NK-92 treated with Interleukin-12 subunit alpha and Interleukin-12 subunit beta, amount 100 ng/mL, for 24 hours (cell line): Measurements from ENCODE around the gene GOLGB1.
"Not testable (repeated sequence)": the region's sequence is repeated elsewhere in the genome, so short reads cannot be mapped to it uniquely, and the experiment has no call there.

Source experiments
- DNase-seq: peaks from one replicate; lab custom pipeline; 2025; lab: John Stamatoyannopoulos, UW

The GOLGB1 gene

GRCh38 chr3:121690777-121691405, 58.6 kb downstream of the GOLGB1 start:
- no peak for DNase-seq

- DNase-seq = not testable (repeated sequence)
Measured at GRCh38 chr3:121688747-121689146, 60.8 kb downstream of the GOLGB1 start.

- DNase-seq = no peak
Measured at GRCh38 chr3:121681792-121682191, 67.7 kb downstream of the GOLGB1 start.

- no peak for DNase-seq
Measured at GRCh38 chr3:121677141-121677540, 72.4 kb downstream of the GOLGB1 start.

GRCh38 chr3:121670676-121671075, 78.9 kb downstream of the GOLGB1 start:
- DNase-seq = no peak

GRCh38 chr3:121667333-121667732, 82.2 kb downstream of the GOLGB1 start:
- no peak for DNase-seq

- DNase-seq = no peak
Measured at GRCh38 chr3:121665488-121665887, 84.1 kb downstream of the GOLGB1 start.

- DNase-seq = no peak
Measured at GRCh38 chr3:121663171-121663847, 86.2 kb downstream of the GOLGB1 start.

- DNase-seq = no peak
Measured at GRCh38 chr3:121662742-121663141, 86.8 kb downstream of the GOLGB1 start.

GRCh38 chr3:121661376-121661775, 88.2 kb downstream of the GOLGB1 start:
- no peak for DNase-seq

GRCh38 chr3:121660356-121661171, 89.0 kb downstream of the GOLGB1 start, which contains the start of gene HCLS1:
TSS of gene HCLS1 (minus strand) at chr3:121660903. CDS start at chr3:121658347, 2,556 bp downstream.
- DNase-seq = peak; percentile 62

- no peak for DNase-seq
Measured at GRCh38 chr3:121659586-121659985, 90.0 kb downstream of the GOLGB1 start.

- no peak for DNase-seq
Measured at GRCh38 chr3:121658716-121659435, 90.7 kb downstream of the GOLGB1 start.

GRCh38 chr3:121654493-121655385, 94.8 kb downstream of the GOLGB1 start:
- DNase-seq = no peak

- no peak for DNase-seq
Measured at GRCh38 chr3:121651684-121652083, 97.9 kb downstream of the GOLGB1 start.

GRCh38 chr3:121649645-121650044, 99.9 kb downstream of the GOLGB1 start:
- no peak for DNase-seq

GRCh38 chr3:121648219-121648958, 101.2 kb downstream of the GOLGB1 start:
- DNase-seq = no peak

- no peak for DNase-seq
Measured at GRCh38 chr3:121645054-121645453, 104.5 kb downstream of the GOLGB1 start.

- no peak for DNase-seq
Measured at GRCh38 chr3:121642601-121643314, 106.8 kb downstream of the GOLGB1 start.

GRCh38 chr3:121641127-121641526, 108.4 kb downstream of the GOLGB1 start:
- no peak for DNase-seq
